Fibroblast of the conjunctiva (primary cell): ENCODE data around the gene PITPNC1.
"Not testable (repeated sequence)": the region's sequence is repeated elsewhere in the genome, so short reads cannot be mapped to it uniquely, and the experiment has no call there.

Experiments
- DNase-seq: peaks from one replicate; pipeline ENCODE4 v3.0.0-alpha.2; 2010; ENCODE audit warnings: low read depth

Gene PITPNC1

DNA sequence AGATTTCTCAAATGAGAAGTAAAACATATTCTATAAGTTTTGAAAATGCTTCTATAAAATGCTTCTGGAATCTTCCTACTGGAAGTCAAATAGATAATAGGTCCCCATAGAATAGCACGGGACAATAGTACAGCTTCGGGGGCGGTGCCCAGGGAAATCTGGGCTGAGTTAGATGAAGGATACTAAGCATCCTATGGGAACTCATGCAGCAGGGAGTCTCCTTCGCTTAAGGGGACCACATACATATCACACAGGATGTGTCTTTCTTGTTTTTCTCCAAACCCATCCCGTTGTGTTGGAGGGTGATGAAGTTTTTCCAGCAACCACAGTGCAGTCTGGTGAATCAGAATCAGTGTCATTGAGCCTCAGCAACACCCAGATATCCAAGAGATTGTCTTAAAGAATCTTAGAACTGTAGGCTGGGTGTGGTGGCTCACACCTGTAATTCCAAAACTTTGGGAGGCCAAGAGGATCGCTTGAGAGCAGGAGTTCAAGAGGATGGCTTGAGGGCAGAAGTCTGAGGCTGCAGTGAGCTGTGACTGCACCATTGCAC lies 84.2 kb downstream of the PITPNC1 start:
- no peak for DNase-seq

- no peak for DNase-seq
Measured at GRCh38 chr17:67461876-67462275, 84.8 kb downstream of the PITPNC1 start.

DNA sequence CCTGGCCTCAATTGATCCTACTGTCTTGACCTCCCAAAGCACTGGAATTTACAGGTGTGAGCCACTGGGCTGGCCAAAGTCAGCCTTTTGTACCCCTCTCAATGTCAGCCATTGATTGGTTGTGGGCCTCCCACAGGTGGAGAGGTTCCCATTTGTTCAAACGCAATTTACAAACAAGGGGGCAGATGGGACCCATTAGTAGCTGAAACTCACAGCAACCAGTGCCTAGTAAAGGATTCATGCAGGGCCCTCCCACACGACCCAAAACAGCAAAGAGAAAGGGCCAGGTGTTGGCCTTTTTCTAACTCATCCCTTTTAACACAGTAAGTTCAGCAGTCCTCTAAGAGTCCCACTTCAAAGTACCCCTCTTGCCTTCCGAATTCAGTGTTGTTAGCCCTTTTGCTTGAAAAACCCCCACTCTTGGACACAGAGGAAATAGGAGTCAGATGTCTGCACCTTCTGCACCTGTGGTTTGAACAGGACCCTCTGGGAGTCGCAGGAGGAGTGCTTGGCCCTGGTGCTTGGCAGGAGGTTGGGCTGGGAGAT lies 89.2 kb downstream of the PITPNC1 start:
- no peak for DNase-seq

DNA sequence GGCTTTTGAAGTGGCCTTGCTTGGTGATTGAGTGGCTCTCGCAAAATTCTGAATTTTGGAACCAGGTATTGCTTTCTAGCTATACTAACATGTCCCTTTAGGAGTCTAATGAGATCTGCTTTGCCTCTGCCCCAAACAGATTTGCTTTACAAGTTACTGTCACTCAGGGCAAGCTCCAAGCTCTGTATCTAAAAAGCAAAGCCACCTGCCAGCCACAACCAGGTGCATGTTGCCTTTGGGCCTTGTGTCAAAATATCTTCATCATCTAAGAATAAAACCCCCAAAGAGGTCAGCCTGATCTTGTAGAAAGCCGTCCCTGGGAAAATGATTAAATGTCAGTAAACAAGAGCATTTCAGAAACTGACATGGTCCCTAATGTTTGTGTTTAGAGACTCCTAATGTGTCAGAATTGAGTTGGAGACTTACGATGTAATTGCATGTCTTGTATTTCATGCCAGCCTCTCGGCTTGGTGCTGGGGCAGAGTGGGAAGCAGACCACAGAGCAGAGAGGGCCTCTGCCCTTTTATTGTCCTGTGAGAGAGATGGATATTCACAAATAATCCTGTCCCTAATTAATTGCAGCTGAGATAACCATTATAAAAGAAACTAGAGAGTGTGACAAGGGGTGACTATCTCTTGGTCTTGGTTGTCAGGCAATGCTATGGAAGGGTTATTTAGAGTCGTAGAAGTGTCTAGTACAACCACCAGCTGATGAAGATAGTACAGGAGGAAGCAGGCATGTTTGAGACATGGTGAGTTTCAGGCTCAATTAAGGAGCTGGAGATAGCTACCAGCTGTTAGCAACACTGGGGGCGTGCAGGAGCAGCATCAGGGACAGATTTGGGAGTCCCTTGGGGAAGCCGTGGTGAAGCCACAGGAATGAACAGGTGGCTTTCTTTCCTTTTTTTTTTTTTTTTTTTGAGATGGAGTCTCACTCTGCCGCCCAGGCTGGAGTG lies 90.7 kb downstream of the PITPNC1 start:
- DNase-seq, result no peak

GRCh38 chr17:67469208-67469980 lies 92.3 kb downstream of the PITPNC1 start:
- no peak for DNase-seq

GRCh38 chr17:67470163-67470562 lies 93.1 kb downstream of the PITPNC1 start:
- no peak for DNase-seq

DNA sequence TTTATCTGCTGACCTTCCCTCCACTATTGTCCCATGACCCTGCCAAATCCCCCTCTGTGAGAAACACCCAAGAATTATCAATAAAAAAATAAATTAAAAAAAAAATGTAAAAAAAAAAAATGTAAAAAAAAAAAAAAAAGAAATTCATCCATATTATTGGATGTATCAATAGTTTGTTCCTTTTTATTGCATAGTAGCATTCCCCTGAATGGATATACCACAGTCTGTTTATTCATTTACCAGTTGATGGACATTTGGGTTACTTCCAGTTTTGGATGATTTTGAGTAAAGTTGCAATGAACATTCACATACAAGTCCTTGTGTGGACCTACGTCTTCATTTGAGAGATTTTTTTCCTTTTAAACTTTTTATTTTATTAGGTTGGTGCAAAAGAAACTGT lies 94.0 kb downstream of the PITPNC1 start:
- DNase-seq, result no peak

DNA sequence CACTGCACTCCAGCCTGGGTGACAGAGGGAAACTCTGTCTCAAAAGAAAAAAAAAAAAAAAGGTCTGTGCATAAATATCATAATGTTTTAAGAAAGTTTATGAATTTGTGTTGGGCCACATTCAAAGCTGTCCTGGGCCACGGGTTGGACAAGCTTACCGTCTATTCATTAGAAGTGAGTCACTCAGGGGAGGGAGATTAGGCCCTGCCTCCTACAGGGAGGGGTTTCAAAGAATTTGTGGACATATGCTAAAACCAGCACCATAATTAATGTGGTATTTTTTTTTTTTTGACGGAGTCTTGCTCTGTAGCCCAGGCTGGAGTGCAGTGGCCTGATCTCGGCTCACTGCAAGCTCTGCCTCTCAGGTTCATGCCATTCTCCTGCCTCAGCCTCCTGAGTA lies 95.5 kb downstream of the PITPNC1 start:
- DNase-seq, result not testable (repeated sequence)

- no peak for DNase-seq
Measured at GRCh38 chr17:67474081-67474661, 97.1 kb downstream of the PITPNC1 start.

DNA sequence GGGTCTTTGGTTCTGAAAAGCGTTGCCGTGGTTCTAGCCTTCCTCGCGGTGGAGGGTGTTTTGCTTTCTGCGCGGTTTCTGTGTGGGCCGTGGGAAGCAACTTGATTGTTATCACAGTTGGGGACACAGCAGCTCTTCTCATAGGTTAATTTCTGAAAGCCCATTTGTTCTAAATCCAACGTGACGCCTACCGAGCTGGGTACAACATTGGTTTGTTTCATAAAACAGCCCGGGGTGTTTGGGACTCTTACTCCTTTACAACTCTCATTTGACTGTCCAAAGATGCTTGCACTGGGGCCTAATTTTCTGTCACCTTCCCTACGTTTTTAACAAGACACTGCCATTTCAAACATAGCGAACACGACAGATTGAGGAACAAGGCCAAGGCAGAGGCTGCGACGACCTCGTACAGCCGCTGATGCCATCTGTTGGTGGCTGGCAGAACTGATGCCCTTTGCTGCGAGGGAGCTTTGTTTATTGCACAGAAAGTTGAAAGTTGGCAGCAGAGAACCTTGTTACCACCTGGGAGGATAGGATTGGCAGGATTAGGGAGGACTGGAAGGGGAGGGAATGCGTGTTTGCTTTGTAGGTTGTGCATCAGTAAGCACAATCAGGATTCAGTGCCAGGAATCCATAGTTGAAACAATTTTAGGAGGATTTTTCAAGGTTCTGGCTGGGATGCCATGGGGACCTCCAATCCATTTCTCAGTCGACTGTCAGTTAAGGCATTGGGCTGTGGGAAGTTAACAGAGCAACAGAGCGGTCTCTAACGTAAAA lies 98.3 kb downstream of the PITPNC1 start:
- peak; percentile 53 for DNase-seq

- DNase-seq, result no peak
Measured at GRCh38 chr17:67476787-67477335, 99.8 kb downstream of the PITPNC1 start.

- DNase-seq, result no peak
Measured at GRCh38 chr17:67477687-67478086, 100.6 kb downstream of the PITPNC1 start.

DNA sequence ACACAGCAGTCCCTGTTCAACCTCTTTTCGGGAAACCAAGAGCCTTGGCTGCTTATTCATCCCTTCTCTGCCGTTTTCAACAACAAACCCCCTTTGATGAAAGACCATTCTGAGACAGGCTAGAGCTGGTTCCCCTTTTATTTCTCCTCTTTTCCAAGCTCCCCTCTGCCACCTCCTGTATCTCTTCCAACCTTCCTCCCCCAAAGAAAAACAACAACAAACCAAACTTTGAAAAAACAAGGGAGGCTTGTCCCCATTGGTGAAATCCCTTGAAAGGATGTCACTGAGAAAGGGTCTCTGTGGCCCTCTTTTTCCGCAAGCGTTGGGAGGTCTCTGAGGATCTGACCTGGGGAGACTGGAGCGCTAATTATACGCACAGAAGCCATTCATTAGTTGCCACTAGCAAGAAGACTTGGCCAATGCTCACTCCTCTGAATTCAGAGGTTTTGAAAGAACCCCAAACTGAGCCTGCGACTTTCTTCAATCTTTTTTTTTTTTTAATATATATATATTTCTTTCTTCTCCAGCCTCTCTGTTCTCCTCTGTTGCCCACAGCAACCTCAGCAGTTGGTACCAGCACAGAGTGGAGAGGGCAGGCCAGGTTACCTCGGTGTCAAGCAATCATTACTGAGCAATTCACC lies 101.4 kb downstream of the PITPNC1 start:
- DNase-seq, result no peak

GRCh38 chr17:67479148-67479547 lies 102.1 kb downstream of the PITPNC1 start:
- no peak for DNase-seq

- DNase-seq, result not testable (repeated sequence)
Measured at GRCh38 chr17:67480959-67481358, 103.9 kb downstream of the PITPNC1 start.

DNA sequence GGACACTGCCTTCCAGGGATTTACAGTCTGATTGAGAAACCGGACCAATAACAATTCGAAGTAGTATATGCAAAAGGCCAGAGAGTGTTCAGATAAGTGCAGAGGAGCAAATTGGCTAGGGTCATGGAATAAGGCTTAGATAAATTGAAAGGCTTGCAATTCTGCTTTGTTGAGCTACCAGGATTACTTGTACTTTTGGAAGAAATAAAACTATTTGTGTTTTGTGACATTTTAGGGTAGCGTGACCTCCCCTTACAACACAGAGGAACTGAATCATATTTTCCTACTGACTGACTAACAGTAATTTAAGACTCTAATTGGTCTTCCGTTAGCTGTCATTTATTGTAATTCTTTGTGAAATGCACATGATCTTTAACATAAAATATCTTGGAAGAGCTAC lies 104.7 kb downstream of the PITPNC1 start:
- peak; percentile 33 for DNase-seq

DNA sequence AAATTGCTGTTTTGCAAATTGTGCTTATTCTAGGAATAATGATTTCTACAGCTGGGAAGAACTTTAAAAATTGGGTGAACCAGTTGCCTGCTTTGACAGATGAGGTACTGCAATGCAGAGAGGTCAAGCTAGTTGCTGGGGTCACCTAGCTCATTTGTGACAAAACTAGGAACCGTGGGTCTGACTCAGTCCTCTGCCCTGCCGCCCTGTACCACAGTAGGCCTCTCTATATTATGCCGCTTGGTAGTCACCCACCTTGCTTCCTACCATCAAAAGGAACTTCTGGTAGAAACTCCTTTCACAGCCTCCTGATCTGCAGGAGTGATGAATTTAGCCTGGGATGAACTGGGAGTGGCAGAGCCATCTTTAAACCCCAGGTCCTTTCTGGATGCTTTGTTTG lies 105.7 kb downstream of the PITPNC1 start:
- no peak for DNase-seq

GRCh38 chr17:67484261-67484660 lies 107.2 kb downstream of the PITPNC1 start:
- DNase-seq, result no peak

DNA sequence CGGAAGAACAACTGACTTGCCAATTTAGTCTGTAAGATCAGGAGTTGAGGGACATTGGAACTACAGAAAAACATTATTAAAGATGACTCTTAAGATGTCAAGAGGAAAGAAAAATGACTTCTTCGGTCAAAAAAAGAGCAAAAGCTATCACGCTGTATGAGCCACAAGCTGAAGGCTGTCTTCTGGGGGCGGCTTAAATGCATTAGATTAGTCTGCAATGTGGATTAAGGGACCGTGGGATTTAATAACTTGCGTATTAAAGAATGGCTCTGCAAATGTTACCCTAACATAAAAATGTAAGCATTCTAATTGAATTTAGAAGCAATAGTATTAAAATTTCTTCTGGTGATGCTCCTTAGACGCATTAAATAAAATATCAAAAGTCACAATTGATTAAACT lies 108.6 kb downstream of the PITPNC1 start:
- DNase-seq, result no peak

DNA sequence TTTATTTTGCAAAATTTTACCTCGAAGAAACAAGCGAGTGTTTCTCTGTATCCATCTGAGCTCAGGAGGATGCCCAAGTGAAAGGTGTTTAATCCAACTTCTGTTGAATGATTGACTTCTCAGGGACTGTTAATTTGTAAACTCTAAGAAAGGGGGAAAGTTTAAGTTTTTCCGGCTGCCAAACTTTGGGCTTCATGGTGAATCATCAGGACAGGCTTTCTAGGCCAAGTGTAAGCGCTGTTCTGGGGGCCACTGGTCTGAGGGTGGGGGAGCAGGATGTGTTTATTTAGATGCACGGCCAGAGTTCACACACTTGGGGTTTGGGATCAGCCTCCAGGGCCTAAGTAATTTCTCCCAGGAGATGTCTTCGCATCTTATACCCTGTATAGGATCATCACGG lies 110.4 kb downstream of the PITPNC1 start:
- no peak for DNase-seq

- DNase-seq, result no peak
Measured at GRCh38 chr17:67488161-67488560, 111.1 kb downstream of the PITPNC1 start.
